ENCODE results near the gene CDH8.

CDH8 gene

DNA sequence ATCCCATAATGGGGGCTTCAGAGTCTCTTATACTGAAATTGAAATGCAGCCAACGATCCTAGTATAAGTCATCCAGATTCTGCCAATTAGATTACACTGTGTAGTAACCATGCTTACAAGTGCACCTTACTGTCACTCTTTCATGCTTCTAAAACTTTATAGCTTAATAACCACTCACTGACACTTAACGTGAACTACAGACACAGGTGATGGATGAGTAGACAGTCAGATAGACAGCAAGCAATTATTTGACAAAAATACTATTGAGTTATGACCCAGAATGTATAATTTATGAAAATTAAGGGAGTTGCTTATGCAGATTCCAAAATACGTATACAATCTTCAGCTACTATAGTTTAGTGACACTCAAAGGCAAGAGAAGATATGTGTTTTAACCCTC, 6.3 kb downstream of the CDH8 start:
- H3K27me3 ChIP-seq: peaks cover 0 to 18% of the 10 kb centered on the region in 2 donors
- TF ChIP-seq, protein P1, sequence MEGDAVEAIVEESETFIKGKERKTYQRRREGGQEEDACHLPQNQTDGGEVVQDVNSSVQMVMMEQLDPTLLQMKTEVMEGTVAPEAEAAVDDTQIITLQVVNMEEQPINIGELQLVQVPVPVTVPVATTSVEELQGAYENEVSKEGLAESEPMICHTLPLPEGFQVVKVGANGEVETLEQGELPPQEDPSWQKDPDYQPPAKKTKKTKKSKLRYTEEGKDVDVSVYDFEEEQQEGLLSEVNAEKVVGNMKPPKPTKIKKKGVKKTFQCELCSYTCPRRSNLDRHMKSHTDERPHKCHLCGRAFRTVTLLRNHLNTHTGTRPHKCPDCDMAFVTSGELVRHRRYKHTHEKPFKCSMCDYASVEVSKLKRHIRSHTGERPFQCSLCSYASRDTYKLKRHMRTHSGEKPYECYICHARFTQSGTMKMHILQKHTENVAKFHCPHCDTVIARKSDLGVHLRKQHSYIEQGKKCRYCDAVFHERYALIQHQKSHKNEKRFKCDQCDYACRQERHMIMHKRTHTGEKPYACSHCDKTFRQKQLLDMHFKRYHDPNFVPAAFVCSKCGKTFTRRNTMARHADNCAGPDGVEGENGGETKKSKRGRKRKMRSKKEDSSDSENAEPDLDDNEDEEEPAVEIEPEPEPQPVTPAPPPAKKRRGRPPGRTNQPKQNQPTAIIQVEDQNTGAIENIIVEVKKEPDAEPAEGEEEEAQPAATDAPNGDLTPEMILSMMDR (IDR thresholded peaks at IDR 0.05): no peak
- DNase-seq: no peak
- no peaks in the 10 kb centered on the region for H3K36me3 ChIP-seq
- no peak overlapping the region for H3K27ac ChIP-seq
- H3K4me3 ChIP-seq: no peak overlapping the region
- H3K9me3 ChIP-seq: no peaks in the 10 kb centered on the region
- intact Hi-C loops (cut with DNase I; ENCODE audit: low total_unique reads): no loop called here
- H3K4me1 ChIP-seq: peaks cover 0 to 9% (median 5%) of the 10 kb centered on the region in 4 donors

DNA sequence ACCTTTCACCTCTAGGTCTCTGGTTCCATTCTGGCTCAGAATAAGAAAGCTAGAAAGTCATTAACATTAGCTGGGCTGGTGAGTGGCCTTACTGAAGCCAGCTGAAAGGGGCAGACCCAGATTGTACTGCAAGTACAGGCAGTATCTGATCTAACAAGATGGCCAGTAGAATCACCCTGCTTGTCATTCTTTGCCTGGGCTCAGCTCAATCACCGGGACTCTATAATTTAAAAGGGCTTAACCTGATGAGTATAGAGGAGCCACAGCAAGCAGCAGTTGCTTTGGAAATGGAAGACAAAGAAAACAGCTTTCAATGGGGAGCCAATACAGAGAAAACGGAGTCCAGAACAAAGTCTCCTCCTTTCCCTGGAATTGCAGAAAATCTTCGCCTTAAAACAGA, 13.6 kb downstream of the CDH8 start:
- intact Hi-C loops (cut with DNase I; ENCODE audit: low total_unique reads): no loop called here
- Histone ChIP-seq H3K36me3 (no peaks in the 10 kb centered on the region), H3K27me3 (peaks cover 0 to 4% of the 10 kb centered on the region in 2 donors), H3K4me3 (no peak overlapping the region), H3K27ac (no peak overlapping the region), H3K4me1 (peaks cover 0 to 8% (median 0%) of the 10 kb centered on the region in 4 donors), H3K9me3 (no peaks in the 10 kb centered on the region)
- TF ChIP-seq, protein P1 (IDR thresholded peaks at IDR 0.05): no peak
- DNase-seq: no peak

DNA sequence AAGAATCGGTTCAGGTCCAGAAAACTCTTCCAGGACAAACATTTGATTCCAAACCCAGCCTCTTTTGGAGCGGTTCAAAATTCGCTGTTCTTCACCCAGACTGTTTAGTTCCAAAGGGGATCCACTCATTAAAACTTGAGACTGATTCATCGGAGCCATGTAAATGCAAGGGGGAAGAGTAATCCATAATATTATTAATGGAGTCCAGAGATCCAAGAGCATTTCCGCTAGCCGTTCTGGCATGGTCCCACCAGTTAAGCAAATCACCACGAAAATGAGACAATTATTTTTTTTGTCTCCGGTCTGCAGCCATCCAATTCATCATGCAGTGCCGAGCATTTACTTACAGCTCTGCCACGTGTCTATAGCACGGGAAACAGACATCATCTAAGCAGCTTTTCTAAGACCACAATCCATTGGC, 15.1 kb downstream of the CDH8 start:
- DNase-seq: no peak
- no peak overlapping the region for H3K27ac ChIP-seq
- TF ChIP-seq, protein P1 (IDR thresholded peaks at IDR 0.05): no peak
- peaks cover 0 to 8% (median 0%) of the 10 kb centered on the region in 4 donors for H3K4me1 ChIP-seq
- no peaks in the 10 kb centered on the region for H3K9me3 ChIP-seq
- no peaks in the 10 kb centered on the region for H3K36me3 ChIP-seq
- intact Hi-C loops (cut with DNase I; ENCODE audit: low total_unique reads): no loop called here
- H3K27me3 ChIP-seq: peaks cover 0 to 4% of the 10 kb centered on the region in 2 donors
- no peak overlapping the region for H3K4me3 ChIP-seq

DNA sequence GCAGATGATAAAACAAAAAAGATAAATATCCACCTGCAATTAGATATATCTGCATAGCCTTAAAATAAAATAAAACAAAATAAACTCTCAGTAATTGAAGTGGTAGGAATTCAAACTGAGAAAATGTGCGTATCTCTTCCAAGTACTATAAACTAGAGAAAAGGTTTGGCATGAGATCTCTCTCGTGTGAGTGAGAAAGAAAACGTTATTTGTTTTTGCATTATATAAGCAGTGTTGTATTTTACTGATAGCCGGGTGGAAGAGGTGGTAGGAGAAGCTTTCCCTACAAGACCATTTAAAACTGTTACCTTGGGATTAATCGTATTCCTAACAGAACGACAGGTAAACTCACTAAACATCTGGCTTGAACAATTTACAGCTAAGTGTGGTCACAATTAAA, 15.6 kb downstream of the CDH8 start:
- intact Hi-C loops (cut with DNase I; ENCODE audit: low total_unique reads): no loop called here
- Histone ChIP-seq H3K36me3 (no peaks in the 10 kb centered on the region), H3K27ac (no peak overlapping the region), H3K4me1 (peaks cover 0 to 8% (median 0%) of the 10 kb centered on the region in 4 donors), H3K9me3 (no peaks in the 10 kb centered on the region), H3K27me3 (peaks cover 0 to 4% of the 10 kb centered on the region in 2 donors), H3K4me3 (no peak overlapping the region)
- TF ChIP-seq, protein P1 (IDR thresholded peaks at IDR 0.05): no peak
- DNase-seq: no peak

DNA sequence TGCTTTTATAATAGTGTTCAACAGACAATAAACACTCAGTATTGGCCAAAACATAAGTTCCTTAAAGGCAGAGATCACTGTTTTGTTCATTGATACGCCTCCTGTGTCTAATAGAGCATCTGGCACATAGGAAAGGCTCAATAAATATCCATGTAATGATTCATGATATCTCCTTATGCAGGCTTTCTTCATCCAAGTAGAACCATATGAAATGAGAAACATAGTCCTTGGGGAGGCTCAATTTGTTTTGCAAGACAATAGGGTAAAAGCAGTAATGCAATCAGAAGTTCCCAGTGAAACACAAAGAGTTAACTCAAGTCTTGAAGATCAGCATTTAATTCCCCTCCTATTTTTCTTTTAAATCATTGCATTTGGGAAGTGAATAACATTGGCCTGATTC, 16.4 kb downstream of the CDH8 start:
- no peak for DNase-seq

More for the DNA sequence above, 16.4 kb downstream of the CDH8 start:
- Histone ChIP-seq H3K4me3 (no peak overlapping the region), H3K9me3 (no peaks in the 10 kb centered on the region), H3K36me3 (no peaks in the 10 kb centered on the region), H3K4me1 (peaks cover 0 to 8% (median 0%) of the 10 kb centered on the region in 4 donors), H3K27me3 (peaks cover 0 to 4% of the 10 kb centered on the region in 2 donors), H3K27ac (no peak overlapping the region)
- intact Hi-C loops (cut with DNase I; ENCODE audit: low total_unique reads): no loop called here
- TF ChIP-seq, protein P1 (IDR thresholded peaks at IDR 0.05): no peak

Data from tibial artery (tissue), 4 donors.